Activated CD8-positive, alpha-beta memory T cell treated with anti-CD3 and anti-CD28 coated beads for 36 hours (primary cell): Measurements from ENCODE around the gene PNPLA3. TPM values are rescaled to one million over a fixed set of nuclear protein-coding genes. Genes with fewer than 3 reads are reported as not detected.

Source experiments
- CTCF ChIA-PET: fragments of 350-600 bp; sonication (Branson Sonifier 250); formaldehyde crosslinking; loops from one replicate; lab custom pipeline; 2021; ENCODE audit warnings: antibody characterized with exemption; lab: Charles Lee
- POLR2A ChIA-PET: fragments of 350-600 bp; sonication (Branson Sonifier 250); formaldehyde crosslinking; loops from one replicate; lab custom pipeline; 2021; ENCODE audit warnings: antibody characterized with exemption; lab: Charles Lee
- total RNA-seq, 2 experiments: library from RNA; stranded (reverse); gene quantifications; one replicate each; pipeline ENCODE4 v1.2.3, GENCODE V29; 2021

The PNPLA3 gene
- total RNA-seq, 2 experiments from 2014 or later, result 0.15 to 0.42 TPM

- POLR2A ChIA-PET, result no interaction called here
- CTCF ChIA-PET, result interaction anchor here (1.3 kb wide), 1 partner anchor 21 kb away, joined by 3 read pairs; no protein-coding TSS in a partner anchor
Measured at GRCh38 chr22:43951966-43952365, 28.4 kb downstream of the PNPLA3 start.

GRCh38 chr22:43953988-43954785 lies 30.6 kb downstream of the PNPLA3 start:
- CTCF ChIA-PET, result interaction anchor here (0.5 to 2.0 kb wide), 2 partner anchors 9 to 280 kb away, joined by 5 to 9 read pairs; no protein-coding TSS in a partner anchor
- POLR2A ChIA-PET, result interaction anchor here (1.5 kb wide), 1 partner anchor 40 kb away, joined by 3 read pairs; no protein-coding TSS in a partner anchor

GRCh38 chr22:43955040-43955882 lies 31.7 kb downstream of the PNPLA3 start, which contains the start of gene SAMM50:
Gene SAMM50 (plus strand): TSS chr22:43955442. CDS start chr22:43955578, 136 bp downstream.
- POLR2A ChIA-PET, result interaction anchor here (0.9 to 1.5 kb wide), 2 partner anchors 9 to 39 kb away, joined by 3 read pairs; no protein-coding TSS in a partner anchor

GRCh38 chr22:43955883-43956782 lies 32.5 kb downstream of the PNPLA3 start:
- POLR2A ChIA-PET, result interaction anchor here (0.9 kb wide), 1 partner anchor 10 kb away, joined by 3 read pairs; no protein-coding TSS in a partner anchor
- CTCF ChIA-PET, result interaction anchor here (0.8 to 2.0 kb wide), 2 partner anchors 11 to 17 kb away, joined by 3 to 9 read pairs; no protein-coding TSS in a partner anchor

More at GRCh38 chr22:43955040-43955882, 31.7 kb downstream of the PNPLA3 start, which contains the start of gene SAMM50:
- CTCF ChIA-PET, result interaction anchor here (0.8 to 2.0 kb wide), 3 partner anchors 10 to 38 kb away, joined by 3 to 9 read pairs (median 5); no protein-coding TSS in a partner anchor

- ChIA-PET POLR2A (no interaction called here), CTCF (interaction anchor here (0.7 kb wide), 1 partner anchor 779 kb away, joined by 3 read pairs; no protein-coding TSS in a partner anchor)
Measured at GRCh38 chr22:43956805-43957463, 33.3 kb downstream of the PNPLA3 start.

GRCh38 chr22:43957871-43958270 lies 34.3 kb downstream of the PNPLA3 start:
- POLR2A ChIA-PET, result no interaction called here
- CTCF ChIA-PET, result interaction anchor here (0.7 to 1.2 kb wide), 2 partner anchors 27 to 778 kb away, joined by 3 read pairs; no protein-coding TSS in a partner anchor

- POLR2A ChIA-PET, result no interaction called here
- CTCF ChIA-PET, result no interaction called here
Measured at GRCh38 chr22:43964314-43964857, 40.8 kb downstream of the PNPLA3 start.

- ChIA-PET POLR2A (no interaction called here), CTCF (no interaction called here)
Measured at GRCh38 chr22:43967069-43967468, 43.5 kb downstream of the PNPLA3 start.

- ChIA-PET CTCF (no interaction called here), POLR2A (no interaction called here)
Measured at GRCh38 chr22:43968614-43969013, 45.0 kb downstream of the PNPLA3 start.

- ChIA-PET CTCF (no interaction called here), POLR2A (no interaction called here)
Measured at GRCh38 chr22:43969021-43969878, 45.6 kb downstream of the PNPLA3 start.

- POLR2A ChIA-PET, result no interaction called here
- CTCF ChIA-PET, result no interaction called here
Measured at GRCh38 chr22:43969989-43970755, 46.6 kb downstream of the PNPLA3 start.

GRCh38 chr22:43971112-43971511 lies 47.5 kb downstream of the PNPLA3 start:
- CTCF ChIA-PET, result no interaction called here
- POLR2A ChIA-PET, result no interaction called here

GRCh38 chr22:43972931-43973462 lies 49.4 kb downstream of the PNPLA3 start:
- CTCF ChIA-PET, result no interaction called here
- POLR2A ChIA-PET, result no interaction called here

- ChIA-PET POLR2A (no interaction called here), CTCF (interaction anchor here (0.7 kb wide), 1 partner anchor 339 kb away, joined by 3 read pairs; the partner anchor contains the start of gene SHISAL1)
Measured at GRCh38 chr22:43974028-43974545, 50.5 kb downstream of the PNPLA3 start.

- POLR2A ChIA-PET, result no interaction called here
- CTCF ChIA-PET, result no interaction called here
Measured at GRCh38 chr22:43975041-43975440, 51.4 kb downstream of the PNPLA3 start.
